Measurements from ENCODE around the gene MTF1.

MTF1 gene

GRCh38 chr1:37825506-37825905 lies 33.9 kb downstream of the MTF1 start:
- DNase-seq = no peak

DNA sequence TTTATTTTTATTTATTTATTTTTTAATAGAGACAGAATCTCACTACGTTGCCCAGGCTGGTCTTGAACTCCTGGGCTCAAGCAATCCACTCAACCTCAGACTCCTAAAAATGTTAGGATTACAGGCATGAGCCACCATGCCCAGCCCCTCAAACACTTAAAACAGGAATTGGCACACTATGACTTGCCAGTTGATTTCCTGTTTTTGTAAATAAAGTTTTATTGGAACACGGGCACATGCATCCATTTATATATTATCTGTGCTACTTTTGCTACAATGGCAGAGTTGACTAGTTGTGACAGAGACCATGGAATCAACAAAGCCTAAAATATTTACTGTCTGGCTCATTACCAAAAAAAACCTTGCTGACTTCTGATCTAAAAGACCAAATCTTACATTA lies 35.4 kb downstream of the MTF1 start:
- DNase-seq = no peak

GRCh38 chr1:37822906-37823815 lies 36.2 kb downstream of the MTF1 start:
- DNase-seq = no peak

DNA sequence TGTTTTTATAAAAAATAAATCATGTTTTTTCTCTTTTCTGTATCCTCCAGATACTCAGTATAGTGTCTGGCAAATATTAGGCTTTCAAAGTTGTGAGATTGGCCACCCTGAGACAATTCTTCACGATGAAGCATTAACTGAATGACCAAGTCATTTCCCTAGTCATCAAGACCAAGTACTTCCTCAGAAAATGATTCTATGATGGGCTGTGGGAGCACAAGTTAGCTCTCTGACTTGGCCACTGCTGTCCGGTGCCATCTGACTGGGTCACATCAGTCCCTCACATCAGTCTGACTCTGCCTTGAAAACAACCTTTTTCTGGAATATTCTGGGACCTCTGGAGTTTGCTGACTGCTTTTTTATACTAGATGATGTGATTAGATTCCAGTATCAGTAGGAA lies 37.9 kb downstream of the MTF1 start:
- DNase-seq = no peak

DNA sequence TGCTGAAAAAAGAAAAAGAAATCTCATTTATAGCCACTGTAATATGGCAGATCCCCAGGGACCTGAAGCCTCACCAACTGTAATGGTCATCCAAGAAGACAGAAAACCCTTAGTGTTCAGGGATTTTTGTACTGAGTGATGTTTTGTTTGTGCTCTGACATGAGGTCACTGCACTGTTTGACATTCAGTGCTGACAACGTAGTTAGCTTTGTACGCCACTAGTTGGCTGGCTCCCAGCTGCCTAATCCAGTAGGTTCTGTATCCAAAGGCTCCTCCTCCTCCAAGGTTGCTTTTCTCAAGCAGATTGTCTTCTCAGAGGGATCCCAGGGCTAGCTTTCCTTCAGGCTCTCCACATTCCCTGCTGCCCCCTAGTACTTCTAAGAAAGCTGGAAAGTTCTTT lies 41.9 kb downstream of the MTF1 start:
- DNase-seq = no peak

GRCh38 chr1:37814252-37814651 lies 45.1 kb downstream of the MTF1 start:
- no peak for DNase-seq

GRCh38 chr1:37813529-37814145 lies 45.8 kb downstream of the MTF1 start:
- DNase-seq = no peak

DNA sequence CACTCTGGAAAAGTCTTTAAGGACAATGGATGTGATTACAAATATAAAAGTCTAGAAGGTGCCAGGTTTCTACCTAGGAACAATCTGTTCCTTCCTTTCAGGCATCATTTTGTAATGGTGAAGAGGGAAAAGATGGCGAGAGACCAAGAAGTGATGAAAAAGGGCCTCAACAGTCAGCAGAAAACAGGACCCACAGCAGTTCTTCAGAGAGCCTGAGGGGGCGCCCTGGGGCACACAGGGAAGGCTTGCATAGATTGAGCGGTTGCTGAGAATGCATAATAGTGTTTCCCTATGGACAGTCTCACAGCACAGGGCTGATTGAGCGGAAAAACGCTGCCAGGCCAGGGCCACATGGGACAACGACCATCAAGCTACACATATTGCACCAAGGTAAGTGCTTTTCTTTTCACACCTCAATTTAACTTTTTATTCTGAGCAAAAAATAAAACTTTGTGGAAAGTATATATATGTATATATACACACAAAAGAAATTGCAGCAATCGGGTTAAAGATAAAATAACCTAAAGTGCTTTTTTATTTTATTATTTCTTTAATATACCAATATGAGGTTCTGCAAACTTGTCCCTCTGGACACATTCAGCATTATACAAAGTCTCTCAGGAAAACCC lies 48.3 kb downstream of the MTF1 start:
- peak; percentile 9 for DNase-seq

GRCh38 chr1:37809942-37810341 lies 49.5 kb downstream of the MTF1 start:
- DNase-seq = no peak

DNA sequence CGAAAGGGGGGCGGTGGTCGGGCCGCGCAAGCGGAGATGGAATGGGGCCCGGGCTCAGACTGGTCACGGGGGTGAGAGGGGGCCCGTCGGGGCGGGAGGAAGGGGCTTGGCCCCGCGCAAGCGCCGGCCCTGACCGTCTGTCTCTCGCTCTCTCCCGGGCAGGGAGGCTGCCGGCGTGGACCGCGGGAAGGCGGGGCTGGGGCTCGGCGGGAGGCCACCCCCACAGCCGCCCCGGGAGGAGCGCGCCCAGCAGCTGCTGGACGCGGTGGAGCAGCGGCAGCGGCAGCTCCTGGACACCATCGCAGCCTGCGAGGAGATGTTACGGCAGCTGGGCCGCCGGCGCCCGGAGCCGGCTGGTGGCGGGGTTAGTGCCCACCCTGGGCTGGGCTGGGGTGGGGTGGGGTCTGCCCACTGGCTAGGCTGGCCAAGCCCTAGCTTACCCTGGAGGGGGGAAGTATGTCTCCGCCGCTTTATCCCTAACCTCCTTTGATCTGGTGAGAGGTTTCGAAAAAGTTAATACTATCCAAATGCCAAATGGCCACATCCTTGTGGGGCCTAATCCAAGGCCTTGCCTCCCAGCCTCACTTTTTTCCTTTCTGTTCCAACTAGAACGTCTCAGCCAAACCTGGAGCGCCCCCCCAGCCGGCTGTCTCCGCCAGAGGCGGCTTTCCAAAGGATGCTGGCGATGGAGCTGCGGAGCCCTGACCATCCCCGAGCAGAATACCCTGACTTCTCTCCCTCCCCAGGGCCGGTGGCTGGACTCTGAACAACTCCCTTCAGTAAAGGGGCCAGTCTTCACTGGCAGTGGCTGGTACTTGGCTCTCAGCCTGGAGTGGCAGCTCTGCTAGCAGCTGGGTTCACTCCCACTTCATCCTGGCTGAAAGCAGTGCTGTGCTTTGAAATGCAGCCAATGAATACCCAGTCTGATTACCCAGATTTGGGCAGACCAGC lies 50.7 kb downstream of the MTF1 start:
- DNase-seq = no peak

GRCh38 chr1:37807555-37808368 lies 51.6 kb downstream of the MTF1 start, which contains the start of the genes C1orf122 and YRDC:
C1orf122 (plus strand) TSS chr1:37807790; CDS start chr1:37808405, 615 bp downstream.
YRDC (minus strand) TSS chr1:37808208; CDS start chr1:37808180, 28 bp downstream.
- DNase-seq = peak; percentile 84

- no peak for DNase-seq
Measured at GRCh38 chr1:37807220-37807554, 52.2 kb downstream of the MTF1 start.

- DNase-seq = no peak
Measured at GRCh38 chr1:37802439-37802838, 57.0 kb downstream of the MTF1 start.

DNA sequence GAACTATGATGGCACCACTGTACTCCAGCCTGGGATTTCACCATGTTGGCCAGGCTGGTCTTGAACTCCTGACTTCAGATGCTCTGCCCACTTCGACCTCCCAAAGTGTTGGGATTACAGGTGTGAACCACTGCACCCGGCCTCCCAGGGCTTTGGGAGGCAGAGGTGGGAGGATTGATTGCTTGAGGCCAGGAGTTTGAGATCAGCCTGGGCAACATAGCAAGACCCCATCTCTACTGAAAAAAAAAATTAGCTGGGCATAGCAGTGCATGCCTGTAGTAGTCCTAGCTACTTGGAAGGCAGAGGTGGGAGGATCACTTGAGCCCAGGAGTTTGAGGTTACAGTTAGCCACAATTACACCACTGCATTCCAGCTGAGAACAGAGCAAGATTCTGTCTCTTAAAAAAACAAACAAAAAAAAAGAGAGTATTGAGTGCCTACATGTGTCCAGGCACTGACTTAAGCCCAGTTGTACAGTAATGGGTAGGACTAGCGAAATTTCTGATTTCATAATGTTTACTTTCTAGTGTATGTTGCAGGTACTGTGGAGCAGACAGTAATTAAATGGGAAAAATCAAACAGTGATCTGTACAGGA lies 61.5 kb downstream of the MTF1 start:
- no peak for DNase-seq

DNA sequence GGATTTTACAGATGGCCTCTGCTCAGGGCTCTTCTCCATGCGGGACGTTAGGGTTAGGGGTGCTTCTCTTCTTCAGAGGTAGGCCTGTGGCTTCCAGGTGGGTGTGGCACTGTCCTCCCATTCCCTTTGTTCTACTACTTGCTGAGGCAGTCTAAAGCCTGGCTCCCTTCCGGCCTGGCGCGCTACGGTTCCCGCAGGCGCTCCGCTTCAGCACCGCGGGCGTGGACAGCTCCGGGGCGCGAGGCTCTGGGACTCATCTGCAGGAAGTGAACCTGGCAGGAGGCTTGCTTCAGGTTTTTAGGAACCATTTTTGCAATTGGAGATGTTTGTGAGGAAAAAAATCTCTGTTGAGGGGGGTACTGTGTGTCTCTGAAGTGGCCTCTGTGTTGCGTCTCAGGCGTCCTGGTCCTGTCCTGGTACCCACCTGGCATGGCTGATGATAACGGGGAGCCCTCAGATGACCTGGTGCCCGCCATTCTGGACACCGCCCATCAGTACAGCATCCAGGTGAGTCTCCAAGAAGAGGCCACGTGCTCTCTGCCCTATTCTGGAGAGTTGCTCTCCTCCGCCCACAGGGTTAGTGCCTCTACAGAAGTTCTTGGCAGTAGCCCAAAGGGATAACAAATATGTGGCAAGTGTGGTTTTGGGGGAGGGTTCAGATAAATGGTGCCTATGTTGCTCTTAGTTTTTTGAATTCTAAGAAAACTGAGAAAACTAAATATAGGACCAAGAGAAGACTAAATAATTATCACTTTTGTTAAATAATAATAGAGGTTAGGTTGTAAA lies 63.9 kb downstream of the MTF1 start:
- no peak for DNase-seq

DNA sequence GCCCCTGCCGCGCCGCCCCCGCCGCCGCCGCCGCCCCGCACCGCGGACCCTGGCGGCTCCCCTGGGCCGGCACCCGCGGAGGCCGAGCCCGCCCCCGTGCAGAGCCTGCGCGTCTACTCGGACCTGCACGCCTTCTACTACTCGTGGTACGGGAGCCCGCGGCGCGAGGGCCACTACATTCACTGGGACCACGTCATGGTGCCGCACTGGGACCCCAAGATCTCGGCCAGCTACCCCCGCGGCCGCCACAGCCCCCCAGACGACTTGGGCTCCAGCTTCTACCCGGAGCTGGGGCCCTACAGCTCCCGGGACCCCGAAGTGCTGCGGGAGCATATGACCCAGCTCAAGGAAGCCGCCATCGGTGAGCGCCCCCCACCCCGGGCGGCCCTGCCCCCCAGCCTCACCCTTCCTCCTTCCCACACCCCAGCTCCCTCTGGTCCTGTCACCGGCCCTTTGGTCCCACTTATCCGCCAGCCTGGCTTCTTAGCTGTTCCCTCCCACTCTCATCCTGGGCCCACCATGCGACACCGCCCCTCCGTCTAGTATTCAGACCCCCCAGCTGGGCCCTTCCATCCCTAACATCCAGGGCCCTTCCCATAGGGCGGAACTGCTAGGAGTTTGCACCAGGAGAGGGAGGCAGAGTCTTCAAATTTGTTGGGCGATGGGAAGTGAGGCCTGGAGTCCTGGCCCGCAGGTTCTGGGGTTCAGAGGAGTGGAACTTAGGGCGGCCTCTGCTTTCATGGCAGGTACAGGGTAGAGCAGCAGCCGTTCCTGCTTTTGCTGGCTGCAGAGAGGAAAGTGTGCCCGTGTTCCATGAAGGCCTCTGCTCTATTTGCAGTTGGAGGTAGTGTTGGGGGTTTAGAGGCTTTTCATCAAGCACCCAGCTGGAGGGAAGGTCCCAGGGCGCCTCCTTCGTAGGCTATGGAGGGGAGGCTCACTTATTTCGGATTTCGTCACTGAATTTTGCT lies 64.7 kb downstream of the MTF1 start:
- no peak for DNase-seq

- DNase-seq = no peak
Measured at GRCh38 chr1:37793773-37794371, 65.5 kb downstream of the MTF1 start, which contains the start of gene MANEAL. MANEAL (plus strand) TSS chr1:37793847; CDS start chr1:37794183, 336 bp downstream.

DNA sequence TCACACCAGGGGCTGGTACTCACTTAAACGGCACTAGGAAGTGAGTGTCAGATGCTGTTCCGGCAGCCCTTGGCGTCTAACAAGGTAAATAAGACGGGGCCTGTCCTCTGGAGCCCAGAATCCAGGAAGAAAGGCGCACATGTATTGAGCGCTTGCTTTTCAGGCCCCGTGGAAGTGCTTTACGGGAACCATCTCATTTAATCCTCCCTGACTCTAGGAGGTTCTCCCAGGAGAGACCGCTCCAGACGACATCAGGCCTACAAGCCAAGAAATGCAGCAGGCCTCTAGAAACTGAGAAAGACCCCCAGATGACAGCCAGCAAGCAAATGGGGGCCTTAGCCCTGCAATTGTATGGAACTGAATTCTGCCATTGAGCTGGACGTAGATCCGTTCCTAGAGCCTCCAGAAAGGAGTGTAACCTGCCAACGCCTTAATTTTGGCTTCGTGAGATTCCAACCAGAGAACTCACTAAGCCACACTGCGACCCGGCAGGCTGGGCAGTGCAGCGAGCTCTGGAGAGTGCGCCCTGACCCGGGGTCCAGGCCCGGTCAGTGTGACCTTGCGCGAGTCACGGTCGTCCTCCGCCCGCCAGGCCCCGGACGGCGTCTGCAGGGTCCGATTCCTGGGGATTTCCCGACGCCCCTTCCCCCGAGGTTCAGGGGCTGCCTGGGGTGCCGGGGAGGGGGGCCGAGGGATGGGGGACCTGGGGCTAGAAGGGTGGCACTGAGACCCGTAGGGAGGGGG lies 66.3 kb downstream of the MTF1 start:
- no peak for DNase-seq

Measured in KG1 (cell line).